Mesothelial cell of epicardium (in vitro differentiated cells): ENCODE results near the gene KAT7. TPM values are rescaled to one million over a fixed set of nuclear protein-coding genes. Genes with fewer than 3 reads are reported as not detected.

Source experiments
- DNase-seq, 2 experiments: peaks; one replicate each; pipeline ENCODE4 v3.0.0; 2021; ENCODE audit warnings: low spot score in 2 of 2; ENCODE audit not compliant: unreplicated experiment in 2 of 2
- H3K27ac Mint-ChIP-seq: 2 replicates; pipeline ENCODE4 v1.8.0; 2021; ENCODE audit warnings: mixed read lengths
- H3K27me3 Mint-ChIP-seq: 2 replicates; pipeline ENCODE4 v1.8.0; 2021; ENCODE audit warnings: low read depth, mixed read lengths
- H3K36me3 Mint-ChIP-seq: 2 replicates; pipeline ENCODE4 v1.8.0; 2021; ENCODE audit warnings: mixed read lengths
- H3K4me1 Mint-ChIP-seq: 2 replicates; pipeline ENCODE4 v1.8.0; 2021; ENCODE audit warnings: mixed read lengths
- H3K4me3 Mint-ChIP-seq: 2 replicates; pipeline ENCODE4 v1.8.0; 2021; ENCODE audit warnings: mild to moderate bottlenecking, moderate library complexity, mixed read lengths
- H3K9me3 Mint-ChIP-seq: 2 replicates; pipeline ENCODE4 v1.8.0; 2021; ENCODE audit warnings: mixed read lengths
- total RNA-seq: library from RNA; stranded (reverse); gene quantifications from 3 replicates; pipeline ENCODE4 v1.2.1, GENCODE V29; 2021
- TF ChIP-seq, protein P1 (sequence below): fragments of 200-600 bp; sonication (generic); IDR thresholded peaks from one replicate; pipeline ENCODE4 v1.5.0; 2021; ENCODE audit warnings: antibody characterized with exemption; ENCODE audit not compliant: unreplicated experiment

Gene KAT7
- total RNA-seq, 1 donor from 2014 or later: 66.7 TPM

DNA sequence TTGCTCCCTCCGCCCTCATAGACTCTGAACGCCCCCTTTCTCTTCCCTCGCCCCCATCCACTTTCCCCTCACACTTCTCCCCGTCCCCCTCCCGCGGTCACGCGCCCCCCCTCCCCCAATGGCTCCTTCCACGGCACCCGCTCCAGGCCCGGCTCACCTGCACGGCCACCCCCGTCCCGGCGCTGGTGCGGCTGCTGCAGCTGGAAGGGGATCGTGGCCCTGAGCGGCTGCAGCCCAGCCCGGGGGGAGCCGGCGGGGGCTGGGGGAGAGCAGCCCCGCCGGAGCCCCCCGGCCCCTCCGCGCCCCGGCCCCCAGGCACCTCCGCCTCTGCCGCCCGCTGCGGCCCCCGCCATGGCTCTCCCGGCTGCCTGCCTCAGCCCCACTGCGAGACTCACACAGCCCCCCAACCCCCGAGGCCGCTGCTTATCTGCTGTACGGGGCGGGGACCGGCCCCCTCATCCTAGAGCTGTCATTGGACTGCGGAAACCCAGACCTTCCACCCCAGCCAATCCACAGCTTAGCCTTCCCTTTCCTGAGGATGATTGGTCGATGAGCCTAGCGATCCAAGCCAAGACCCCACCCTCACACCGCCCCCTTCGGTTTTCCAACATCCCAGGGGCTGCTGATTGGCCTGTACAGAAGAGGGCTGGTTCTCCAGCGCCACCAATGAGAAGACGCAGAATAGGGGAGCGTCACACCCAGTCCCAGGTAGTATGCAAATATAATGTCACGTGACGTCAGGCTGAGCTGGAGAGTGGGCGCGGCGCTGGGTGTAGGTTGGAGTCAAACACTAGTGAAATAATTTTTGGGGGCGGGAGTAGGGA, 24.5 kb upstream of the KAT7 start, which contains the start of gene FAM117A:
TSS of gene FAM117A (minus strand) at position 397 of the 824 bp plus-strand sequence. CDS start at position 353, 44 bp downstream.
- DNase-seq: peak; percentile 94 to 95
- peaks cover 27% of the 10 kb centered on the region for H3K4me1 Mint-ChIP-seq
- H3K27me3 Mint-ChIP-seq: peaks cover 22% of the 10 kb centered on the region
- H3K36me3 Mint-ChIP-seq: no peaks in the 10 kb centered on the region
- TF ChIP-seq, protein P1, sequence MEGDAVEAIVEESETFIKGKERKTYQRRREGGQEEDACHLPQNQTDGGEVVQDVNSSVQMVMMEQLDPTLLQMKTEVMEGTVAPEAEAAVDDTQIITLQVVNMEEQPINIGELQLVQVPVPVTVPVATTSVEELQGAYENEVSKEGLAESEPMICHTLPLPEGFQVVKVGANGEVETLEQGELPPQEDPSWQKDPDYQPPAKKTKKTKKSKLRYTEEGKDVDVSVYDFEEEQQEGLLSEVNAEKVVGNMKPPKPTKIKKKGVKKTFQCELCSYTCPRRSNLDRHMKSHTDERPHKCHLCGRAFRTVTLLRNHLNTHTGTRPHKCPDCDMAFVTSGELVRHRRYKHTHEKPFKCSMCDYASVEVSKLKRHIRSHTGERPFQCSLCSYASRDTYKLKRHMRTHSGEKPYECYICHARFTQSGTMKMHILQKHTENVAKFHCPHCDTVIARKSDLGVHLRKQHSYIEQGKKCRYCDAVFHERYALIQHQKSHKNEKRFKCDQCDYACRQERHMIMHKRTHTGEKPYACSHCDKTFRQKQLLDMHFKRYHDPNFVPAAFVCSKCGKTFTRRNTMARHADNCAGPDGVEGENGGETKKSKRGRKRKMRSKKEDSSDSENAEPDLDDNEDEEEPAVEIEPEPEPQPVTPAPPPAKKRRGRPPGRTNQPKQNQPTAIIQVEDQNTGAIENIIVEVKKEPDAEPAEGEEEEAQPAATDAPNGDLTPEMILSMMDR: no peak
- peak within 1 kb of the TSS; percentile 93 for H3K4me3 Mint-ChIP-seq
- H3K9me3 Mint-ChIP-seq: no peaks in the 10 kb centered on the region
- H3K27ac Mint-ChIP-seq: peak within 1 kb of the TSS; percentile 92

DNA sequence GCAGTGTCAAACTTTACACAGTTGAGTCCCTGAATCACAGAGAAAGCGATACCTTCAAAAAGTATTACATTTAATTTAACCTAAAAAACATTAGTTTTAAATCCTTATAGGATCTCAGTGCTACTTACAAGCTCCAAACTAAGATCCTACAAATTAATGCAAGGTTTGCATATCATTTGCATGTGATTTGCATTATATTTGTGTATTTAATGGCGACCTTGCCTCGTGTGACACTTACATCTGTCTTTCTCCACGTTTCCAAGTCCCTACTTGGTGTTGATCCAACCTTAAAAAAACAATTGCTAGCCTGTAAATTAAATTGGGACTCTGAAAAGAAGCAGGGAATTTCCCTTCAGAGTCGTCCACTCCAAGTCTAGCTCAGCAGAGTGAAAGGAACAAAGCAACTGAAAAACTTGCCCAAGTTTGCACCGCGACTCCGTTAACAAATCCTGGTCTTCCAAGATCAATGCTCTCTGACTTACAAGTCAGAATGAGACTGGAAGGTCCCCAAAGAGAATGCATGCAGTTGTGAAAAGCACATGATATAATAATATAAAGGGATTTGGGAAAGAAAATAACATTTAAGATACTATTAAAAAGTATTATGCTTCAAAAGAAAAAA, 23.8 kb upstream of the KAT7 start:
- DNase-seq: no peak

DNA sequence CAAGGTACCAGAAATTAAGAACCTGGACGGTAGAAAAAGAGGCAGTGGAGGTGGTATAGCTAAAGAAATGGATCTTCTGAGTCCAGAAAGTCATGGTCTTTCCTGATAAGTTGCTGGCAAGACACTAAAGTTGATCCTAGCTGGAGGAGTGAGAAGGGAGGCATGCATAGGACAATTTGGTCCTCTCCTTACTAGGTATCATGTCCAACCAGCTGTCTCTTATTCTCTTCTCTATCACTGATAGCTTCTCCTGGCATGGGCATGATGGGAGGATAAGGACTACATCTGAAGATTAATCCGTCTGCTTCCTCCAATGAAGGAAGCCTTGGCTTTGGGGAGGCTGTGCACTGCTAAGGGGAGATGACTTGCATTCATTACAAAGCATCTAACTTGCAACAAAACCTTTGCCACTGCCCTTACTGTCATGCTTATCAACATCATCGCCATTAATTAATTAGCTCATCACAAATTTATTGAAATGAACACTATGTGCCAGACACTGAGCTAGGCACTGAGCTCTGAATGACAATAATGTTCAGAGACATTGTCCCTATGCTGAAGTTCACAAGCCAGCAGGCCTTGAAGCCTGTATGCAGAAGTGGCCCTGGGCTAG, 21.5 kb upstream of the KAT7 start:
- no peaks in the 10 kb centered on the region for H3K36me3 Mint-ChIP-seq
- peaks cover 16% of the 10 kb centered on the region for H3K4me1 Mint-ChIP-seq
- peaks cover 22% of the 10 kb centered on the region for H3K27me3 Mint-ChIP-seq
- no peak for DNase-seq
- H3K27ac Mint-ChIP-seq: no peak overlapping the region
- H3K4me3 Mint-ChIP-seq: no peak overlapping the region
- H3K9me3 Mint-ChIP-seq: no peaks in the 10 kb centered on the region
- TF ChIP-seq, protein P1: no peak

More for the DNA sequence above, 23.8 kb upstream of the KAT7 start:
- H3K27ac Mint-ChIP-seq: peak overlapping the region; percentile 89
- peaks cover 22% of the 10 kb centered on the region for H3K27me3 Mint-ChIP-seq
- TF ChIP-seq, protein P1: no peak
- H3K36me3 Mint-ChIP-seq: no peaks in the 10 kb centered on the region
- no peaks in the 10 kb centered on the region for H3K9me3 Mint-ChIP-seq
- H3K4me3 Mint-ChIP-seq: peak overlapping the region; percentile 80
- H3K4me1 Mint-ChIP-seq: peaks cover 27% of the 10 kb centered on the region

DNA sequence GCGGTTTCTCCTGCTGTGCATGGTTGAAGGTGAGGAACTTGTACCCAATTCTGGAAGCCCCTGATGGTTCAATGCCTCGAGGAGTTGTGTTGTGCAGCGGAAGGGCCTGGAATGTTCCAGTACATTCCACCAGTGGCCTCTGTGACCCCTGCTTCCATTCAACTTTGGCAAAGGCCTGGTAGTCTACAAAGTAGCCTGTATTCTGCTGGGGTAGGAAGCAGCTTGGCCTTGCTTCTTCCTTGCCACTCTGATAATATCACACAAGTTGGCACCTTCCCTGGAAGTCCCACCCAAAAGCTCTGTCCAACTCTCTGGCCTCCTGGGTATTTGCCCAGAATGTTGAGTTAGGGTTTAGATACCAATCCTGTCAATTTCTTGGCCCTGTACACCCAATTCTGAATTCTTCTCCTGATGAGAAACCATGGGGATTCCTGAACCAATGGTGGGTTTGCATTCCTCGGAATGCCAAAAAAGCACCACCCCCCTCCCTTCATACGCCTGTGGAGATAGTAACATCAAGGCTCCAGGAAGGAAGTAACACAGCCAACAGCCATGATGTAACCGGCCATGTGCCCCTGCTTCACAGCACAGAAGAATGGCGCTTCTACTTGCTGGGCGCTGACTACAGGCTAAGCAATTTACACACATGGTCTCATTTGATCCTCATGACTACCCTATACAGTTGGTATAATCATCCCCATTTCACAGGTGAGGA, 12.8 kb upstream of the KAT7 start:
- no peak overlapping the region for H3K27ac Mint-ChIP-seq
- no peaks in the 10 kb centered on the region for H3K36me3 Mint-ChIP-seq
- peaks cover 2% of the 10 kb centered on the region for H3K27me3 Mint-ChIP-seq
- no peak for DNase-seq
- TF ChIP-seq, protein P1: no peak
- no peak overlapping the region for H3K4me3 Mint-ChIP-seq
- peaks cover 5% of the 10 kb centered on the region for H3K4me1 Mint-ChIP-seq
- no peaks in the 10 kb centered on the region for H3K9me3 Mint-ChIP-seq

DNA sequence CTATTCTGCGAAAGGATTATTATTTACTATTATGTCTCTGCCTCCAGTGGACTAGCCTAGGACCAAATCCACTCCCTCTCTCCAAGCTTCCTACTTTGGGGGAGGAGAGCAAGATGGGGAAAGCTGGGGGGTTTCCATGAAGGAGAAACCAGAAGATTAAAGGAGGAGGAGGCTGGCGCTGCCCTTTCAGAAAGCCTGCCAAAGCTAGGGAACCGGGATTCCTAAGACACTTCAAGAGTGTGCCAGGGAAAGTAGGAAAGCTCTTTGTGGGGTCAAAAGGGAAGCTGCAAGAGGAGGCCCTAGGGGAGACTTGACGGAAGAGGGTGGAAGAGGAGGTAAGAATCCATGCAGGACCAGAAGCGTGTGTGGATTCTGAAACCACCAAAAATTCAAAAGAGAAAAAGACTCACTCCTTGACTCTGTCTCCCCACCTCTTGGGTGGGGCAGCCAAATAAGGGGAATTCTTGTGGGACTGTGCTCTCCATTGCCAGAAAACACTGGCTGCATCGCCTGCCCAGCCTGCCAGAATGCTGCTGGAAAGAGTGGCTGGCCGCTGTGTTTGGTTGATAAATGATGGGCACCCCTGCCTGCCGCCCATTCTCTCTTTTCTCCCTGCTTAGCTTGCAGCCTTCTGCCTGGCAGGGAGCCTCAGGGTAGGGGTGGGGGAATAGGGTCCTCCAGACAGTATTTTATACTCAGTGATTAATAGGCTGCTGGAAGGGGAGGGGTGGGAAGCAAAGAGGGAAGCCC, 11.8 kb upstream of the KAT7 start:
- Mint-ChIP-seq H3K9me3 (no peaks in the 10 kb centered on the region), H3K4me3 (no peak overlapping the region), H3K27ac (no peak overlapping the region), H3K4me1 (peaks cover 5% of the 10 kb centered on the region), H3K36me3 (no peaks in the 10 kb centered on the region), H3K27me3 (peaks cover 2% of the 10 kb centered on the region)
- no peak for DNase-seq
- TF ChIP-seq, protein P1: no peak
